Upper lobe of right lung (tissue), 1 donor: Measurements from ENCODE around the gene LIMD2. TPM values are rescaled to one million over a fixed set of nuclear protein-coding genes. Genes with fewer than 3 reads are reported as not detected.

Experiments used
- ATAC-seq: fragments of 200-7000 bp; cut with Tn5 transposase; one replicate; pipeline ENCODE4 v1.9.1; 2020; ENCODE audit warnings: mild to moderate bottlenecking, moderate library complexity
- DNase-seq: peaks from one replicate; pipeline ENCODE4 v3.0.0-alpha.2; 2020
- H3K27ac ChIP-seq: fragments of 200-600 bp; one replicate; pipeline ENCODE4 v1.8.0; 2022
- H3K27me3 ChIP-seq: fragments of 200-600 bp; one replicate; pipeline ENCODE4 v1.8.0; 2022; ENCODE audit warnings: mild to moderate bottlenecking
- H3K36me3 ChIP-seq: fragments of 200-600 bp; one replicate; pipeline ENCODE4 v1.8.0; 2022
- H3K4me1 ChIP-seq: fragments of 200-600 bp; one replicate; pipeline ENCODE4 v1.8.0; 2022
- H3K4me3 ChIP-seq: fragments of 200-600 bp; one replicate; pipeline ENCODE4 v1.8.0; 2022; ENCODE audit warnings: mild to moderate bottlenecking
- H3K9me3 ChIP-seq: fragments of 200-600 bp; one replicate; pipeline ENCODE4 v1.8.0; 2022
- CTCF ChIP-seq: fragments of 200-600 bp; IDR thresholded peaks from one replicate; pipeline ENCODE4 v1.8.0; 2022; ENCODE audit warnings: antibody characterized with exemption
- intact Hi-C: fragments of 100-400 bp; cut with DNase I; formaldehyde crosslinking; loops from one replicate; pipeline ENCODE4 v1.11.0; 2022
- total RNA-seq: library from RNA; stranded (reverse); fragmentation: NEBNext Ultra II Directional; extraction: Animal tissue kit (Norgen Biotek cat#: 25700); gene quantifications from one replicate; pipeline ENCODE4 v1.2.1, GENCODE V29; 2021
- donor health status: DM: no; HTN: yes; CAD: no; lungs with severe emphysema.

Gene LIMD2
- total RNA-seq, 1 donor from 2014 or later: 22.9 TPM

GRCh38 chr17:63703556-63704258, 3.8 kb upstream of the LIMD2 start:
- intact Hi-C loops: no loop called here
- ATAC-seq (no peak), DNase-seq (peak; percentile 34)
- TF ChIP-seq CTCF: no peak
- no peak overlapping the region for H3K4me3 ChIP-seq
- peaks cover 39% of the 10 kb centered on the region for H3K36me3 ChIP-seq
- H3K27me3 ChIP-seq: no peaks in the 10 kb centered on the region
- peaks cover 24% of the 10 kb centered on the region for H3K4me1 ChIP-seq
- H3K9me3 ChIP-seq: no peaks in the 10 kb centered on the region
- no peak overlapping the region for H3K27ac ChIP-seq

GRCh38 chr17:63703029-63703428, 3.1 kb upstream of the LIMD2 start:
- no peak overlapping the region for H3K4me3 ChIP-seq
- no peak for TF ChIP-seq CTCF
- H3K27me3 ChIP-seq: no peaks in the 10 kb centered on the region
- no peak for DNase-seq
- H3K36me3 ChIP-seq: peaks cover 35% of the 10 kb centered on the region
- no peaks in the 10 kb centered on the region for H3K9me3 ChIP-seq
- H3K27ac ChIP-seq: no peak overlapping the region
- no peak for ATAC-seq
- intact Hi-C loops: no loop called here
- H3K4me1 ChIP-seq: peaks cover 28% of the 10 kb centered on the region

- Histone ChIP-seq H3K27me3 (no peaks in the 10 kb centered on the region), H3K36me3 (peaks cover 35% of the 10 kb centered on the region), H3K27ac (no peak overlapping the region), H3K4me1 (peaks cover 28% of the 10 kb centered on the region), H3K9me3 (no peaks in the 10 kb centered on the region), H3K4me3 (no peak overlapping the region)
- TF ChIP-seq CTCF: no peak
- ATAC-seq: no peak
- intact Hi-C loops: no loop called here
- peak; percentile 32 for DNase-seq
Measured at GRCh38 chr17:63702721-63703015, 2.7 kb upstream of the LIMD2 start.

- intact Hi-C loops: no loop called here
- Histone ChIP-seq H3K9me3 (no peaks in the 10 kb centered on the region), H3K27ac (peak overlapping the region; percentile 76), H3K4me3 (peak overlapping the region; percentile 32), H3K27me3 (no peaks in the 10 kb centered on the region), H3K36me3 (peaks cover 35% of the 10 kb centered on the region), H3K4me1 (peaks cover 28% of the 10 kb centered on the region)
- ATAC-seq (peak; percentile 13), DNase-seq (peak; percentile 72)
- TF ChIP-seq CTCF: no peak
Measured at GRCh38 chr17:63701868-63702720, 2.2 kb upstream of the LIMD2 start.

GRCh38 chr17:63701456-63701820, 1.5 kb upstream of the LIMD2 start:
- H3K9me3 ChIP-seq: no peaks in the 10 kb centered on the region
- intact Hi-C loops: no loop called here
- peak overlapping the region; percentile 76 for H3K27ac ChIP-seq
- no peak for DNase-seq
- H3K27me3 ChIP-seq: no peaks in the 10 kb centered on the region
- peaks cover 33% of the 10 kb centered on the region for H3K4me1 ChIP-seq
- H3K36me3 ChIP-seq: peaks cover 30% of the 10 kb centered on the region
- TF ChIP-seq CTCF: no peak
- peak overlapping the region; percentile 57 for H3K4me3 ChIP-seq
- ATAC-seq: no peak
